Right lobe of liver (tissue), 4 donors: Measurements from ENCODE around the gene GALNT10.

ENCODE experiments used
- POLR2A ChIP-seq: fragments of 450-650 bp; IDR thresholded peaks from one replicate; pipeline ENCODE4 v1.6.1; 2017; ENCODE audit warnings: antibody characterized with exemption, mild to moderate bottlenecking
- TF ChIP-seq, protein P1 (sequence below), 4 donors: fragments of 200-600 bp in 3 of 4; fragments of 450-650 bp in 1 of 4; IDR thresholded peaks; one replicate each; pipeline versions ENCODE4 v1.5.1 to v1.8.0; 2016 to 2022; ENCODE audit warnings: antibody characterized with exemption in 4 of 4, mild to moderate bottlenecking in 2 of 4
- donor health status: DM: no; HTN: no; CAD: no.
- donor health status: DM: no; HTN: no; CAD: no.
- donor health status: DM: no; HTN: yes; CAD: no.

DNA sequence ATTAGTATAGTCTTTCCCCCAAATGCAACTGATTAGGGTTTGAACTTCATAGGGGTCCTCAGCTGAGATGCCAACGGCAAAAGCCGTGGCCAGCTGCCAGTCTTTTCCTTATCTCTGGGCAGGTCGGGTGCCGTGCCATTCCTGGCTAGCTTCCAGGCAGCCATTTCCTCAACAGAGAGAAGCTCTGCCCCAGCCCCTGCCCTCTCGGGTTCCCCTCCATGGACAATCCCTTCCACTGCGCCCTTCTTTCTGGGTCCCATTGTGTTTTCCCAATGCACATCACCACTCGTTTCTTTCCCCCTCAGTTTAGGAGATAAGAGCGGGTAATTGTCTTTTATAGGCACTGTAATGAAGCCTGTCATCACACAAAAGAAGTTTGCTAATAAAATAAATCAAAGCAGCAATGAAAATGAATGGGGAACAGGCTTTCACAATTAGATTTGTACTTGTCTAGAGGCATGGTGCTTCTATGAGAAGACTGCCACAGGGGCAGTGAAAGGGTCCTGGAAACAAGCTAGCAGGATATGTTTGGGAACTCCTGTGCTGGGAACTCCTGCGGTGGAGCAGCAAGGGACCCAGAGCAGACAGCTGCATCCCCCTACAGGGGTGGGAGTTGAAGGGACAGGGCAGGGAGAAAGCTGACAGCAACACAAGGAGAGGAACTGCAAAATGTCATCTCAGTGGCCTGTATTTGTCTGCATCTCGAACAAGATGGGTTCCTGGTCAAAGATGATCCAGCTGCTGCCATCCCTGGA lies 207.3 kb downstream of the GALNT10 start:
- TF ChIP-seq, protein P1, sequence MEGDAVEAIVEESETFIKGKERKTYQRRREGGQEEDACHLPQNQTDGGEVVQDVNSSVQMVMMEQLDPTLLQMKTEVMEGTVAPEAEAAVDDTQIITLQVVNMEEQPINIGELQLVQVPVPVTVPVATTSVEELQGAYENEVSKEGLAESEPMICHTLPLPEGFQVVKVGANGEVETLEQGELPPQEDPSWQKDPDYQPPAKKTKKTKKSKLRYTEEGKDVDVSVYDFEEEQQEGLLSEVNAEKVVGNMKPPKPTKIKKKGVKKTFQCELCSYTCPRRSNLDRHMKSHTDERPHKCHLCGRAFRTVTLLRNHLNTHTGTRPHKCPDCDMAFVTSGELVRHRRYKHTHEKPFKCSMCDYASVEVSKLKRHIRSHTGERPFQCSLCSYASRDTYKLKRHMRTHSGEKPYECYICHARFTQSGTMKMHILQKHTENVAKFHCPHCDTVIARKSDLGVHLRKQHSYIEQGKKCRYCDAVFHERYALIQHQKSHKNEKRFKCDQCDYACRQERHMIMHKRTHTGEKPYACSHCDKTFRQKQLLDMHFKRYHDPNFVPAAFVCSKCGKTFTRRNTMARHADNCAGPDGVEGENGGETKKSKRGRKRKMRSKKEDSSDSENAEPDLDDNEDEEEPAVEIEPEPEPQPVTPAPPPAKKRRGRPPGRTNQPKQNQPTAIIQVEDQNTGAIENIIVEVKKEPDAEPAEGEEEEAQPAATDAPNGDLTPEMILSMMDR (IDR thresholded peaks at IDR 0.05): no peak
- TF ChIP-seq POLR2A: no peak
